PFSK-1 (cell line): ENCODE data around the gene TMEM271.

ENCODE experiments used
- POLR2AphosphoS5 ChIP-seq: IDR thresholded peaks from 2 replicates; pipeline ENCODE4 v1.6.1; 2012; ENCODE audit warnings: low read depth, mild to moderate bottlenecking, control low read depth, low read length, moderate library complexity
- SIN3A ChIP-seq: IDR thresholded peaks from 2 replicates; pipeline ENCODE4 v1.6.1; 2012; ENCODE audit warnings: mild to moderate bottlenecking, low read length, moderate library complexity, borderline replicate concordance; ENCODE audit not compliant: insufficient read depth
- TAF1 ChIP-seq: IDR thresholded peaks from 2 replicates; pipeline ENCODE4 v1.6.1; 2012; ENCODE audit warnings: low read length, control low read depth, borderline replicate concordance; ENCODE audit not compliant: insufficient read depth

- TF ChIP-seq POLR2AphosphoS5 (no peak), TAF1 (no peak), SIN3A (no peak)
These were observed 44.1 kb upstream of the TMEM271 start for GRCh38 chr4:620201-620600.
